Activated CD4-positive, alpha-beta memory T cell treated with anti-CD3 and anti-CD28 coated beads, Interleukin-2, amount 10 ng/mL, durations not matched to agents 7 days and 5 days (primary cell): Measurements from ENCODE around the gene YIPF1. TPM values are rescaled to one million over a fixed set of nuclear protein-coding genes. Genes with fewer than 3 reads are reported as not detected.
"Not testable (repeated sequence)": the region's sequence is repeated elsewhere in the genome, so short reads cannot be mapped to it uniquely, and the experiment has no call there.

ENCODE experiments used
- CTCF ChIA-PET: fragments of 350-600 bp; sonication (Branson Sonifier 250); formaldehyde crosslinking; loops from one replicate; lab custom pipeline; 2021; ENCODE audit warnings: antibody characterized with exemption, inconsistent platforms; lab: Charles Lee
- POLR2A ChIA-PET: fragments of 350-600 bp; sonication (Branson Sonifier 250); formaldehyde crosslinking; loops from one replicate; lab custom pipeline; 2021; ENCODE audit warnings: antibody characterized with exemption; lab: Charles Lee
- DNase-seq: peaks from one replicate; pipeline ENCODE4 v3.0.0-alpha.2; 2020
- H3K27ac Mint-ChIP-seq: one replicate; pipeline ENCODE4 v1.8.0; 2021; ENCODE audit warnings: mild to moderate bottlenecking, mixed read lengths
- H3K27me3 Mint-ChIP-seq: one replicate; pipeline ENCODE4 v1.8.0; 2021; ENCODE audit warnings: mixed read lengths
- H3K36me3 Mint-ChIP-seq: one replicate; pipeline ENCODE4 v1.8.0; 2021; ENCODE audit warnings: low read depth, mixed read lengths
- H3K4me1 Mint-ChIP-seq: one replicate; pipeline ENCODE4 v1.8.0; 2021; ENCODE audit warnings: mixed read lengths
- H3K4me3 Mint-ChIP-seq: one replicate; pipeline ENCODE4 v1.8.0; 2021; ENCODE audit warnings: mild to moderate bottlenecking, mixed read lengths
- H3K9me3 Mint-ChIP-seq: one replicate; pipeline ENCODE4 v1.8.0; 2021; ENCODE audit warnings: mixed read lengths
- total RNA-seq, 2 experiments: library from RNA; stranded (reverse); gene quantifications; one replicate each; pipeline ENCODE4 v1.2.3, GENCODE V29; 2021

YIPF1 gene
- total RNA-seq, 2 experiments from 2014 or later, result 17.8 to 19.7 TPM

DNA sequence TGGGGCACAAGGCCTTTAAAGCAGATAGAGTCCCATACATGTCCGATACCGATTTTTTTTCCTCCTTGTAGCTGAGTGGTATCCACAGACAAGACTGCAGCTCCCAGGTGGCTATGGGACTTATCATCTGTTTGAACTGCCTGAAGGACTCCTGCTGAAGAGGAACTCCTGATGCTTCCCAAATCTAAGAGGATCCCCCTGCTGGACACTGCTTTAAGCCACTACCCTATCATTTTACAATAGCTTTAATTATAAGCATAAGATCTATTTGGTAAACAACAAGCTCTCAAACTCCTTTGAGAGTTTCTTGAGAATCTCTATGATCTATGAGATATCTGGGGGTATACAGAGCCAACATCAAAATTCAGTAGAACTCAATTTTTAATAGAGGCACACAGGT is 63.2 kb downstream of the YIPF1 start:
- POLR2A ChIA-PET, result interaction anchor here (0.6 kb wide), 1 partner anchor 9 kb away, joined by 3 read pairs; no protein-coding TSS in a partner anchor
- no peak overlapping the region for H3K4me3 Mint-ChIP-seq
- H3K36me3 Mint-ChIP-seq, result peaks cover 41% of the 10 kb centered on the region
- CTCF ChIA-PET, result interaction anchor here (0.5 to 1.7 kb wide), 5 partner anchors 12 to 133 kb away, joined by 3 read pairs; partner anchors contain the start of genes IFT25 and LRRC42
- H3K4me1 Mint-ChIP-seq, result no peaks in the 10 kb centered on the region
- H3K27ac Mint-ChIP-seq, result no peak overlapping the region
- H3K27me3 Mint-ChIP-seq, result no peaks in the 10 kb centered on the region
- H3K9me3 Mint-ChIP-seq, result no peaks in the 10 kb centered on the region
- no peak for DNase-seq

DNA sequence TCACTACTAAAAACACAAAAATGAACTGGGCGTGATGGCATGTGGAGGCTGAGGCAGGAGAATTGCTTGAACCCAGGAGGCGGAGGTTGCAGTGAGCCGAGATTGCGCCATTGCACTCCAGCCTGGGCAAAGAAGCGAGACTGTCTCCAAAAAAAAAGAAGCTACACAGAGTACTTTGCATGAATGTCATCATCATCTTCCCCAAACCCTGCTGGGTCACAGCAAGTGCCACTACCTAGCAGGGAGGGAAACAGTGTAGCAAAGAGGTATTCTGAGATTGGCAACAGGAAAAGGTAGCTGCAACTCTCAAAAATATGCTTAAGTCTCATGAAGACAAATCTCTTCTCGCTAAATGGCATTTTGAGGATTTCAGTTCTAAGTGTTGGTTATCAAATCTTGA is 64.3 kb downstream of the YIPF1 start:
- Mint-ChIP-seq H3K4me3 (no peak overlapping the region), H3K4me1 (no peaks in the 10 kb centered on the region), H3K27me3 (no peaks in the 10 kb centered on the region), H3K27ac (no peak overlapping the region), H3K36me3 (peaks cover 45% of the 10 kb centered on the region), H3K9me3 (no peaks in the 10 kb centered on the region)
- ChIA-PET CTCF (interaction anchor here (1.0 kb wide), 1 partner anchor 10 kb away, joined by 6 read pairs; no protein-coding TSS in a partner anchor), POLR2A (no interaction called here)
- no peak for DNase-seq

DNA sequence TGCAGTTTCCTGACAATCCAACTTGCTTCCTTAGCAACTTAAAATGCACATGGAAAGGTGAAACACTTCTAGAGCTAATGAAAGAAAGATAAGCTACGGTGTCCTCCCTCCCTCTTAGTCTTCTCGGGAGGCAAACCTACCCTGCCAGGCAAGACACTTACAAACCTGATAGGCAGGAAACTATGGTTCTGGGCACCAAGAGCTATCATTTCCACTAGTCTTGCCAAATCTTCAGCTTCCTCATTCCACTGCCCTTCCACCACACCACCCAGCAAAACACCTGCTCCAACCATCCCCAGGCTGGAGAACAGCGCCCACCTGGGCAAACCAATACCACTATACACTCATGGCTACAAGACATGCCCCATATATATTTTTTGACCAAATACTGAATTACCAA is 66.7 kb downstream of the YIPF1 start:
- H3K4me1 Mint-ChIP-seq, result peaks cover 2% of the 10 kb centered on the region
- H3K27ac Mint-ChIP-seq, result no peak overlapping the region
- ChIA-PET CTCF (no interaction called here), POLR2A (interaction anchor here (1.0 kb wide), 1 partner anchor 12 kb away, joined by 3 read pairs; no protein-coding TSS in a partner anchor)
- H3K36me3 Mint-ChIP-seq, result peaks cover 54% of the 10 kb centered on the region
- H3K4me3 Mint-ChIP-seq, result no peak overlapping the region
- H3K9me3 Mint-ChIP-seq, result no peaks in the 10 kb centered on the region
- no peak for DNase-seq
- H3K27me3 Mint-ChIP-seq, result no peaks in the 10 kb centered on the region

DNA sequence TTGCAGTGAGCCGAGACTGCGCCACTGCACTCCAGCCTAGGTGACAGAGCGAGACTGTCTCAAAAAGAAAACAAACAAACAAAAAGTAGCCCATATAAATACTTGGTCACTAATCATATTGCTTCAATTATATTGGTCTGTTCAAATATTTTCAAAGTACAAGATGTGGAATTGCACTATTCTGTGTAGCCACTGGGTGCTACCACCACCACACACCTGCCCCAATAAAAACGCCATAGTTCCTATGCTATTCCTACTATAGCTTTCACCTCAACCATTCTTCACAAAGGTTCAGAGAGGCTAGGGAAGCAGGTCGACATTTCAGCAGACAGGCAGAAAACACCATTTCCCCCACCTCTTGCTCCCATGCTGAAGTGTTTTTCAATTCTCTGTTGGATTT is 68.2 kb downstream of the YIPF1 start:
- Mint-ChIP-seq H3K27me3 (no peaks in the 10 kb centered on the region), H3K4me3 (no peak overlapping the region), H3K9me3 (no peaks in the 10 kb centered on the region), H3K36me3 (peaks cover 60% of the 10 kb centered on the region), H3K4me1 (peaks cover 2% of the 10 kb centered on the region), H3K27ac (no peak overlapping the region)
- CTCF ChIA-PET, result interaction anchor here (1.0 kb wide), 1 partner anchor 57 kb away, joined by 4 read pairs; no protein-coding TSS in a partner anchor
- POLR2A ChIA-PET, result interaction anchor here (1.2 kb wide), 1 partner anchor 9 kb away, joined by 4 read pairs; no protein-coding TSS in a partner anchor
- DNase-seq, result no peak

DNA sequence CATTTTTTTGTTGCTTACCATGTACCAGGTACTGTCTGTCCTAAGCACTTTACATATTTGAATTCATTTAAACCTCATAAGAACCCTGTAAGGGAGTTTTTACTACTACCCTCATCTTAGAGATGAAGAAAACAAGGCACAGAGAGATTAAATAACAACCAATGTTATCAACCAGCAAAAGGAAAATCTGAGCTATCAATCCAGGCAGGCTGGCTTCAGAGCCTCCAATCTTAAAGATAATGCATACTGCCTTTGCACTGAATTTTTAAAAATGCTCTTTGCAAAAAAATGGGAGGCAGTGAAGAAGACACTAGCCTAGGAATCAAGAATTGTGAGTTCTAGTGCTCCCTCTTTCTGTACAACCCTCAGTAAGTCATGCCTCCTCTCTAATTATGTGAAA is 70.2 kb downstream of the YIPF1 start:
- POLR2A ChIA-PET, result no interaction called here
- H3K9me3 Mint-ChIP-seq, result no peaks in the 10 kb centered on the region
- H3K4me3 Mint-ChIP-seq, result no peak overlapping the region
- H3K4me1 Mint-ChIP-seq, result peaks cover 12% of the 10 kb centered on the region
- H3K27ac Mint-ChIP-seq, result no peak overlapping the region
- peaks cover 64% of the 10 kb centered on the region for H3K36me3 Mint-ChIP-seq
- DNase-seq, result no peak
- H3K27me3 Mint-ChIP-seq, result no peaks in the 10 kb centered on the region
- CTCF ChIA-PET, result interaction anchor here (1.3 kb wide), 1 partner anchor 8 kb away, joined by 3 read pairs; no protein-coding TSS in a partner anchor

DNA sequence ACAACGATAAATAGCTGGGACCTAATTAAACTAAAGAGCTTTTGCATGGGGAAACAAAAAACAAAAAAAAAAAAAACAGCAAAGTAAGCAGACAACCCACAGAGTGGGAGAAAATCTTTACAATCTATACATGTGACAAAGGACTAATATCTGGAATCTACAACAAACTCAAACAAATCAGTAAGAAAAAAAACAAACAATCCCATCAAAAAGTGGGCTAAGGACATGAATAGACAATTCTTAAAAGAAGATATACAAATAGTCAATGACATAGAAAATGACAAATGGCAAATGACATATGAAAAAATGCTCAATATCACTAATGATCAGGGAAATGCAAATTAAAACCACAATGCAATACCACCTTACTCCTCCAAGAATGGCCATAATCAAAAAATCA is 73.0 kb downstream of the YIPF1 start:
- peaks cover 20% of the 10 kb centered on the region for H3K4me1 Mint-ChIP-seq
- H3K27ac Mint-ChIP-seq, H3K27me3 Mint-ChIP-seq, H3K9me3 Mint-ChIP-seq, DNase-seq, POLR2A ChIA-PET, H3K4me3 Mint-ChIP-seq: not testable (repeated sequence)
- peaks cover 78% of the 10 kb centered on the region for H3K36me3 Mint-ChIP-seq
- CTCF ChIA-PET, result interaction anchor here (0.6 kb wide), 1 partner anchor 86 kb away, joined by 4 read pairs; no protein-coding TSS in a partner anchor

DNA sequence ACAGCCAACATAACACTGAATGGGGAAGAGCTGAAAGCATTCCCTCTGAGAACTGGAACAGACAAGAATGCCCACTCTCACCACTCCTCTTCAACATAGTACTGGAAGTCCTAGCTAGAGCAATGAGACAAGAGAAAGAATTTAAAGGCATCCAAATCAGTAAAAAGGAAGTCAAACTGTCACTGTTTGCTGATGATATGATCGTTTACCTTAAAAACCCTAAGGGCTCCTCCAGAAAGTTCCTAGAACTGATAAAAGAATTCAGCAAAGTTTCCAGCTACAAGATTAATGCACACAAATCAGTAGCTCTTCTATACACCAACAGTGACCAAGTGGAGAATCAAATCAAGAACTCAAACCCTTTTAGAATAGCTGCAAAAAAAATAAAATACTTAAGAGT is 74.1 kb downstream of the YIPF1 start:
- POLR2A ChIA-PET, DNase-seq, H3K4me3 Mint-ChIP-seq, H3K27ac Mint-ChIP-seq, CTCF ChIA-PET, H3K9me3 Mint-ChIP-seq, H3K27me3 Mint-ChIP-seq: not testable (repeated sequence)
- H3K4me1 Mint-ChIP-seq, result peaks cover 25% of the 10 kb centered on the region
- H3K36me3 Mint-ChIP-seq, result peaks cover 82% of the 10 kb centered on the region

DNA sequence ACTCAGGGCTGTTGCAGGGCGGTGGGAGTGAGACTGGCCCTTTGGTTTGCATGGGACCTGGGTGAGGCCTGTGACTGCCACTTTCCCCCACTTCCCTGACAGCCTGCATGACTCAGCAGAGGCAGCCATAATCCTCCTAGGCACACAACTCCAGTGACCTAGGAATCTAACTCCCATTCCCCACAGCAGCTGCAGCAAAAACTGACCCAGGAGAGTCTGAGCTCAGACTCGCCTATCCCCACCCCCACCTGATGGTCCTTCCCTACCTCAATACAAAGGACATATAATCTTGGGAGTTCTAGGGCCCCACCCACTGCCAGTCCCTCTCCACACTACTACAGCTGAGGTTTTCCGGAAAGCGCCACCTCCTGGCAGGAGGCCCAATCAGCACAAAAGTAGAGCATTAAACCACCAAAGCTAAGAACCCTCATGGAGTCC is 78.2 kb downstream of the YIPF1 start:
- peaks cover 25% of the 10 kb centered on the region for H3K4me1 Mint-ChIP-seq
- H3K4me3 Mint-ChIP-seq, result no peak overlapping the region
- H3K36me3 Mint-ChIP-seq, result peaks cover 65% of the 10 kb centered on the region
- H3K27ac Mint-ChIP-seq, result no peak overlapping the region
- DNase-seq, result peak; percentile 21
- H3K27me3 Mint-ChIP-seq, result no peaks in the 10 kb centered on the region
- H3K9me3 Mint-ChIP-seq, result no peaks in the 10 kb centered on the region
- CTCF ChIA-PET, result interaction anchor here (1.0 to 2.0 kb wide), 4 partner anchors 8 to 148 kb away, joined by 3 to 5 read pairs (median 4); no protein-coding TSS in a partner anchor
- POLR2A ChIA-PET, result no interaction called here

DNA sequence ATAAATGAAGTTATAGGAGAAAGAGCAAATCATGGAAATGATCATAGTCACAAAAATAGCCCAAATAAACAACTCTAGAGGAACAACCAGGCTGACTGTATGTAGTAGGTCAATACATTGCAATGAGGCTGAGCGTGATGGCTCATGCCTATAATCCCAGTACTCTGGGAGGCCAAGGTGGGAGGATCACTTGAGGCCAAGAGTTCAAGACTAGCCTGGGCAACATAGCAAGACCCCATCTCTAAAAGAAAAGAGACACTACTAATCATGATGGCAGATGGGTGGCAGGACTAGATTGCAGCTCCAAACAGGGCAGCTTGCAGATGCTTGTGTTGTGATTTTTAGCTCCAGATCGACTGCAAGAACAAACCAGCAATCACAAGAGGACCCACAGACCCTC is 79.1 kb downstream of the YIPF1 start:
- no peak overlapping the region for H3K4me3 Mint-ChIP-seq
- ChIA-PET CTCF (interaction anchor here (1.4 to 2.0 kb wide), 2 partner anchors 9 to 44 kb away, joined by 4 to 5 read pairs; no protein-coding TSS in a partner anchor), POLR2A (no interaction called here)
- peak overlapping the region; percentile 29 for H3K27ac Mint-ChIP-seq
- peaks cover 60% of the 10 kb centered on the region for H3K36me3 Mint-ChIP-seq
- H3K4me1 Mint-ChIP-seq, result peaks cover 25% of the 10 kb centered on the region
- no peak for DNase-seq
- no peaks in the 10 kb centered on the region for H3K9me3 Mint-ChIP-seq
- H3K27me3 Mint-ChIP-seq, result no peaks in the 10 kb centered on the region

DNA sequence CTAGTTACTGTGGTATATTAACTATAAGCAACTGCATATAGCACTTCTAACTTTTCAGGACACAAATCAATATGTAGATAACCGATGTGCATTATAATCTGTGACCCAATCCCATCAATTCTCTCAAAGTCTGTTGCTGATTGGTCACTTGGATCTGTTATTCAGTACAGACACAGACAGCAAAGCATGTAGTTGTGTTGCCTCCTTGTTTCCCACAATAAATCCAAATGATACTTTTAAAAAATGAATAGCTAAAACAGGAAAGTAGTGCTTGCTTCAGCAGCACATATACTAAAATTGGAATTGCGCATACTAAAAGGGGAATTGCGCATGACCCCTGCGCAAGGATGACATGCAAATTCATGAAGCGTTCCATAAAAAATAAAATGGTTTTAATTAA is 79.6 kb downstream of the YIPF1 start:
- POLR2A ChIA-PET, result no interaction called here
- CTCF ChIA-PET, result interaction anchor here (1.4 to 2.0 kb wide), 2 partner anchors 9 to 44 kb away, joined by 4 to 5 read pairs; no protein-coding TSS in a partner anchor
- no peaks in the 10 kb centered on the region for H3K27me3 Mint-ChIP-seq
- H3K9me3 Mint-ChIP-seq, result no peaks in the 10 kb centered on the region
- H3K4me1 Mint-ChIP-seq, result peaks cover 22% of the 10 kb centered on the region
- peaks cover 55% of the 10 kb centered on the region for H3K36me3 Mint-ChIP-seq
- H3K4me3 Mint-ChIP-seq, result no peak overlapping the region
- H3K27ac Mint-ChIP-seq, result no peak overlapping the region
- DNase-seq, result no peak

DNA sequence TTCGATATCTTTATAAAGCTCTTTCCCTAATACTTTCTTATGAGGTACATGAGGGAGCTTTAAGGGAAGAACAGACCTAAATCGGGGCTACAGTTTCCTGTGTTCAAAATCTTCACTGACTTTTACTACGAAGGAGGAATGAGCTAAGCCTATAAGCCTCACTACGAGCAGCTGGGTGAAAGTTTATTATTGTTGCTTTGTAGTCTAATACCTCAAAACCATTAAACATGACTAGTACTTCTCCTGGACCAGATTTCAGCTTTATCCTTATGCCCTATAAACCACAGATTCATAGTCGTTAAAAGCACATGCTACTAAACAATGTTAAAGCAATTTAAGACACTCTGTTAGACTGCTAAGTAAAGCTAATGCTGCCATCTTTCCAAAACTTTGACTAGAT is 81.7 kb downstream of the YIPF1 start:
- H3K4me1 Mint-ChIP-seq, result peaks cover 10% of the 10 kb centered on the region
- CTCF ChIA-PET, result no interaction called here
- H3K36me3 Mint-ChIP-seq, result peaks cover 46% of the 10 kb centered on the region

DNA sequence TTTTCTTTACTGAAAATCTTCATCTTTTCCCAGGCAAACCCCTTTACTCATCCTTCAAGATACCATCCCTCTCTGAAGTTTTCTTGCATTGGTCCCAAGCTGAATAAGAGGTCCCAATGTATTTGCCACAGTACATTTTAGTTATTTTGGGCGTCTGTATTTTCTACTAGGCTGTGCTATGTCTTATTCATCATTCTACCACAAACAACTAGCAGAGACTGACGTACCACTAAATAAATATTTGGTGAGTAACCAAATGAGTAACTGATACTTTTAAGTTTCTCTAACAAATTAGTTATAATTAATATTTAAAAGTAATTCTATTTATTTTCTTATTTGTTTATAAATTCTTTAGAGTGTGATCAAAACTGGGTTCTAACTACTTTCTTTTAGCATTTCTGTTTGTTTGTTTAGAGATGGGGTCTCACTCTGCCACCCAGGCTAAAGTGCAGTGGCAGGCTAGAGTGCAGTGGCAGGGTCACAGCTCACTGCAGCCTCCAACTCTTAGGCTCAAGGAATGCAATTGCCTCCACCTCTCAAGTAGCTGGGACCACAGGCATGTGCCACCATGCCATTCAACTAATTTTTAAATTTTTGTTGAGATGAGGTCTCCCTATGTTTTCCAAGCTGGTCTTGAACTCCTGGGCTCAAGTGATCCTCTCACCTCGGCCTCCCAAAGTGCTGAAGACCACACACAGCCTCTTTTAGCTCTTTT is 84.6 kb downstream of the YIPF1 start:
- Mint-ChIP-seq H3K4me1 (peaks cover 3% of the 10 kb centered on the region), H3K36me3 (peaks cover 34% of the 10 kb centered on the region), H3K9me3 (no peaks in the 10 kb centered on the region), H3K27me3 (no peaks in the 10 kb centered on the region), H3K4me3 (no peak overlapping the region), H3K27ac (no peak overlapping the region)
- POLR2A ChIA-PET, result no interaction called here
- no peak for DNase-seq
- CTCF ChIA-PET, result no interaction called here

More for the DNA sequence above, 81.7 kb downstream of the YIPF1 start:
- Mint-ChIP-seq H3K27me3 (no peaks in the 10 kb centered on the region), H3K27ac (no peak overlapping the region), H3K4me3 (no peak overlapping the region), H3K9me3 (no peaks in the 10 kb centered on the region)
- no peak for DNase-seq
- POLR2A ChIA-PET, result no interaction called here

DNA sequence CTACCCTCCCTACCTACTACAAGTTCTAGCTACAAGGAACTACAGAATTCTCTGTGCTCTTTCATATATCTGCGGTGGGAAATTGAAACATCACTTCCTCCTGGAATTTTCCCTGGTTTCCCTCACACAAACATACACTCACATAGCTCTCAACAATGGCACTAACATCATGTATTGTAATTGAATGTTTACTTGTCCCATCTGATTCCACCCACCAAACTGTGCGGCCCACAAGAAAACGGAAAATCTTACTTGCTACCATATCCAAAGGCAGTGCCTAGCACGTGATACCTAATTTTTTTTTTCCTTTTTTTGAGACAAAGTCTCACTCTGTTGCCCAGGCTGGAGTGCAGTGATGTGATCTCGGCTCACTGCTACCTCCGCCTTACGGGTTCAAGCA is 85.4 kb downstream of the YIPF1 start:
- POLR2A ChIA-PET, result no interaction called here
- H3K27ac Mint-ChIP-seq, result no peak overlapping the region
- H3K27me3 Mint-ChIP-seq, result no peaks in the 10 kb centered on the region
- H3K4me1 Mint-ChIP-seq, result peaks cover 3% of the 10 kb centered on the region
- H3K4me3 Mint-ChIP-seq, result no peak overlapping the region
- no peak for DNase-seq
- H3K9me3 Mint-ChIP-seq, result no peaks in the 10 kb centered on the region
- CTCF ChIA-PET, result no interaction called here
- peaks cover 37% of the 10 kb centered on the region for H3K36me3 Mint-ChIP-seq
